Mesendoderm (in vitro differentiated cells): ENCODE measurements around the gene TRIP10.

Experiments used
- DNase-seq: peaks from one replicate; pipeline ENCODE4 v3.0.0; 2013
- H2AK5ac ChIP-seq: 2 replicates; pipeline ENCODE4 v1.6.1; 2013; ENCODE audit warnings: low read length, inconsistent platforms
- H2BK120ac ChIP-seq: 2 replicates; pipeline ENCODE4 v1.6.1; 2013; ENCODE audit warnings: low read depth, mild to moderate bottlenecking, low read length, moderate library complexity, mixed read lengths
- H2BK15ac ChIP-seq: replicated peaks from 2 replicates; pipeline ENCODE4 v1.6.1; 2013; ENCODE audit warnings: low read depth, mild to moderate bottlenecking, moderate library complexity
- H2BK5ac ChIP-seq: 2 replicates; pipeline ENCODE4 v1.6.1; 2013; ENCODE audit warnings: low read length, inconsistent platforms
- H3K18ac ChIP-seq: 2 replicates; pipeline ENCODE4 v1.6.1; 2013; ENCODE audit warnings: mild to moderate bottlenecking, low read length, mixed read lengths
- H3K23ac ChIP-seq: one replicate; pipeline ENCODE4 v1.6.1; 2013; ENCODE audit warnings: low read length
- H3K27ac ChIP-seq: 2 replicates; pipeline ENCODE4 v1.5.1; 2013; ENCODE audit warnings: low read depth, mild to moderate bottlenecking, inconsistent platforms, low read length, moderate library complexity
- H3K27me3 ChIP-seq: 2 replicates; pipeline ENCODE4 v1.6.1; 2013; ENCODE audit warnings: low read length, control low read depth, mild to moderate bottlenecking, inconsistent platforms; ENCODE audit not compliant: insufficient read depth, poor library complexity
- H3K36me3 ChIP-seq: 2 replicates; pipeline ENCODE4 v1.6.1; 2013; ENCODE audit warnings: low read length, inconsistent platforms; ENCODE audit not compliant: control insufficient read depth, insufficient read depth
- H3K4ac ChIP-seq: one replicate; pipeline ENCODE4 v1.6.1; 2013; ENCODE audit warnings: low read depth, mild to moderate bottlenecking, low read length, moderate library complexity
- H3K4me1 ChIP-seq: 2 replicates; pipeline ENCODE4 v1.6.1; 2013; ENCODE audit warnings: low read depth, low read length, inconsistent platforms; ENCODE audit not compliant: control insufficient read depth
- H3K4me2 ChIP-seq: 2 replicates; pipeline ENCODE4 v1.6.1; 2013; ENCODE audit warnings: low read length
- H3K4me3 ChIP-seq: 2 replicates; pipeline ENCODE4 v1.5.1; 2013; ENCODE audit warnings: mild to moderate bottlenecking, low read length
- H3K56ac ChIP-seq: one replicate; pipeline ENCODE4 v1.6.1; 2013; ENCODE audit warnings: low read length
- H3K79me1 ChIP-seq: 2 replicates; pipeline ENCODE4 v1.6.1; 2013; ENCODE audit warnings: low read length, inconsistent platforms
- H3K79me2 ChIP-seq: 2 replicates; pipeline ENCODE4 v1.6.1; 2013; ENCODE audit warnings: mild to moderate bottlenecking, low read length; ENCODE audit not compliant: control insufficient read depth, insufficient read depth
- H3K9ac ChIP-seq: 2 replicates; pipeline ENCODE4 v1.6.1; 2013; ENCODE audit warnings: low read length, inconsistent platforms
- H4K5ac ChIP-seq: one replicate; pipeline ENCODE4 v1.6.1; 2013; ENCODE audit warnings: low read length
- H4K8ac ChIP-seq: one replicate; pipeline ENCODE4 v1.6.1; 2013; ENCODE audit warnings: low read depth, mild to moderate bottlenecking, control low read depth, low read length, moderate library complexity
- WGBS: extraction: QIAGEN DNeasy Blood & Tissue Kit; methylation state at CpG from one replicate; pipeline ENCODE4 v1.1.7; 2013; ENCODE audit warnings: low lambda C conversion rate, missing lambda C conversion rate; ENCODE audit not compliant: insufficient coverage; ENCODE audit errors: extremely low coverage; 5-methylcytosine and 5-hydroxymethylcytosine counted together

The TRIP10 gene

DNA sequence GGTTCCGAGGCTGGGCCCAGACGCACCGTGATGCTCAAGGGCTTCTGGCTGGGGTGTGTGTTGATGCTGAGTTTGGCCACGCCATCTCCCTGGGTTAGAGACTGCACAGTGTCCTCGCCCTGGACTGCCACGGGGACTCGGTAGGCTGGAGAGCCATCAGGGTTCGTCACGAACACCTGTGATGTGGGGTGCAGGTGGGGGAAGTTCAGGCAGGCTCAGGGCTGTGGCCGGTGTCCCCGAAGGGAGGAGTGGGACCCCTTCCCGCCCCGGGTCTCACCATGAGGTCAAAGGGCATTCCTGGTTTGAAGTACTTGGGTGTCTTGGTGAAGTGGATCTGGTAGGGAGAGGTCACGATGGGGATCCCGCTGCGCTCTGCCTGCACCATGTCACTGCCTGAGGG, 27.2 kb upstream of the TRIP10 start:
- Histone ChIP-seq H4K8ac (no peak overlapping the region), H3K4me2 (no peak overlapping the region), H3K9ac (no peak overlapping the region), H3K4ac (no peak overlapping the region), H3K56ac (no peak overlapping the region), H3K79me1 (no peaks in the 10 kb centered on the region), H3K79me2 (no peaks in the 10 kb centered on the region), H2AK5ac (no peak overlapping the region), H3K27ac (no peak overlapping the region), H2BK15ac (no peak overlapping the region), H3K4me3 (no peak overlapping the region), H3K27me3 (no peaks in the 10 kb centered on the region), H3K36me3 (no peaks in the 10 kb centered on the region), H3K23ac (no peak overlapping the region), H4K5ac (no peak overlapping the region), H2BK120ac (no peak overlapping the region), H2BK5ac (no peak overlapping the region), H3K4me1 (no peaks in the 10 kb centered on the region), H3K18ac (no peak overlapping the region)
- no CpG with 5 or more reads among the region's 16 CpGs for WGBS
- no peak for DNase-seq

DNA sequence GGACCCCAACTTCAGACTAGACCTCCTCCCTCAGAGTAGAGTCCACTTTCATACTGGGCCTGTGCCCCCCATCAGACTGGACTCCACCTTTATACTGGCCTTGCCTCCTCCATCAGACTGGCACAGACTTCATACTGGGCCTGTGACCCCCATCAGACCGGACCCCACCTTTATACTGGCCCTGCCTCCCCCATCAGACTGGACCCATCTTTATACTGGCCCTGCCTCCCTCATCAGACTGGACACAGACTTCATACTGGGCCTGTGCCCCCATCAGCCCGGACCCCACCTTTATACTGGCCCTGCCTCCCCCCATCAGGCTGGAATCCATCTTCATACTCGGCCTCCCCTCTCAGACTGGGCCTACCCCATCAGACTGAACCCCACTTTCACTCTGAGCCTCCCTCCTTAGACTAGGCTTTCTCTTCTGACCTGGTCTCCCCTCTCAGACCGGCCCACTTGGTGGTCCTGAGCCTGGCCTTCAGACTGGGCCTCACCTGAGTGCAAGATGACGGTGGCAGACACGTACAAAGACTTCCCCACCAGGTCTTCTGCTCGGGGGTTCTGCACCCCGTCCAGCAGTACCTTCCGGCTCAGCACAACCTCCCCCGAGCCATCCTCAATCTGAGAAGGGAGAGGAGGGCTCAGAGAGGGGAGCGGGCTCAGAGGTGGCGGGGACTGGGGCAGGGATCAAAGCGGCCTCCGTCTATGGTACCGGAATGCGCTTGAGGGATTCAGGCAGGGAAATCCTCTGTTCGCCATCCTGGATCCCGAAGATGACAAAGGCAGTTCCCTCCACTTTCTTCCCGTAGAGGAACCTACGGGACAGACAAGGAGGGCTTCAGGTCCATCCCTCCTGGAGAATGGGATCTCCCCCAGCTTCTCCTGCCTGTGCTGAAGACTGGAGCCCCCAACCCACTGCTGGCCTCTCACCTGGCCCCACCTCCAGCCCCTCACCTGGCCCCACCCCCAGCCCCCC, 26.5 kb upstream of the TRIP10 start:
- H3K23ac ChIP-seq = no peak overlapping the region
- no peak overlapping the region for H3K4me3 ChIP-seq
- H3K27me3 ChIP-seq = no peaks in the 10 kb centered on the region
- H3K79me2 ChIP-seq = no peaks in the 10 kb centered on the region
- H3K4ac ChIP-seq = no peak overlapping the region
- WGBS = no CpG with 5 or more reads among the region's 20 CpGs
- no peak overlapping the region for H3K9ac ChIP-seq
- H3K36me3 ChIP-seq = no peaks in the 10 kb centered on the region
- no peak overlapping the region for H2AK5ac ChIP-seq
- no peak overlapping the region for H4K8ac ChIP-seq
- no peak for DNase-seq
- H3K27ac ChIP-seq = no peak overlapping the region
- peaks cover 2% of the 10 kb centered on the region for H3K79me1 ChIP-seq
- H3K4me1 ChIP-seq = no peaks in the 10 kb centered on the region
- no peak overlapping the region for H2BK5ac ChIP-seq
- no peak overlapping the region for H2BK15ac ChIP-seq
- H3K18ac ChIP-seq = no peak overlapping the region
- H3K4me2 ChIP-seq = no peak overlapping the region
- H2BK120ac ChIP-seq = no peak overlapping the region
- no peak overlapping the region for H3K56ac ChIP-seq
- no peak overlapping the region for H4K5ac ChIP-seq

DNA sequence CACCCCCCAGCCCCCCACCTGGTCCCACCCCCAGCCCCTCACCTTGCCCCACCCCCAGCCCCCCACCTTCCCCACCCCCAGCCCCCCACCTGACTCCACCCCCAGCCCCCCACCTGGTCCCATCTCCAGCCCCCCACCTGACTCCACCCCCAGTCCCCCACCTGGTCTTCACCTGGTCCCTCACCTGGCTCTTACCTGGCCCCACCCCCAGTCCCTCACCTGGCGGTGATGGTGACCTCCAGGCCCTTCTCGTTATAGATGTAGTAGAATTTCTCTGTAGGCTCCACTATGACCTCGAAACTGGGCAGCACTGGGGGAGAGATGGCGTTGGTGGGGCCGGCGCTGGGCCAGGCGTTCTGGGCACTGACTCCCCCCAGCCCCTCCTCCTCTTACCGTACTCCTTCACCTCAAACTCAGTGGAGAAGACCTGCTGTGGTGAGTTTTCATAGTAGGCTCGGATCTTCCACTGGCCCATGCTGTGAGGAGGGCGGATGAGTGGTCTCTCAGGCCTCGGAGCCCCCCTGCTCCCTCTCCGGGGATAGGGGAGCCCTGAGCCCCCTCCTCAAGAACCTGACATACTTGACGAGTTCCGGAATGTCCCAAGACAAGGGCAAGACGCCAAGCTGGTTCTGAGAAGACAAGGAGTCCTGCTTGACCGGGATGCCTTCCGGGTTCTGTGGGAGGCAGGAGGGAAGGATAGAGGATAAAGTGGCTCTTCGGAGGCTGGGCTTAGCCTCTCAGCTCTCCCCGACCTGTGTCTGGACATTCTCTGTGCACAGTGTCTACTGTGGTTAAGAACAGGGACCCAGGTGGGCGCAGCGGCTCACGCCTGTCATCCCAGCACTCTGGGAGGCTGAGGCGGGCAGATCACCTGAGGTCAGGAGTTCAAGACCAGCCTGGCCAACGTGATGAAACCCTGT, 25.4 kb upstream of the TRIP10 start:
- Histone ChIP-seq H3K36me3 (no peaks in the 10 kb centered on the region), H3K4me3 (no peak overlapping the region), H3K4me2 (no peak overlapping the region), H3K4me1 (no peaks in the 10 kb centered on the region), H3K23ac (no peak overlapping the region), H2BK120ac (no peak overlapping the region), H2BK15ac (no peak overlapping the region), H3K4ac (no peak overlapping the region), H3K18ac (no peak overlapping the region), H4K5ac (no peak overlapping the region), H3K79me1 (peaks cover 2% of the 10 kb centered on the region), H3K27me3 (no peaks in the 10 kb centered on the region), H3K27ac (no peak overlapping the region), H2AK5ac (no peak overlapping the region), H2BK5ac (no peak overlapping the region), H3K79me2 (no peaks in the 10 kb centered on the region), H3K9ac (no peak overlapping the region), H3K56ac (no peak overlapping the region), H4K8ac (no peak overlapping the region)
- WGBS = no CpG with 5 or more reads among the region's 24 CpGs
- DNase-seq = no peak

DNA sequence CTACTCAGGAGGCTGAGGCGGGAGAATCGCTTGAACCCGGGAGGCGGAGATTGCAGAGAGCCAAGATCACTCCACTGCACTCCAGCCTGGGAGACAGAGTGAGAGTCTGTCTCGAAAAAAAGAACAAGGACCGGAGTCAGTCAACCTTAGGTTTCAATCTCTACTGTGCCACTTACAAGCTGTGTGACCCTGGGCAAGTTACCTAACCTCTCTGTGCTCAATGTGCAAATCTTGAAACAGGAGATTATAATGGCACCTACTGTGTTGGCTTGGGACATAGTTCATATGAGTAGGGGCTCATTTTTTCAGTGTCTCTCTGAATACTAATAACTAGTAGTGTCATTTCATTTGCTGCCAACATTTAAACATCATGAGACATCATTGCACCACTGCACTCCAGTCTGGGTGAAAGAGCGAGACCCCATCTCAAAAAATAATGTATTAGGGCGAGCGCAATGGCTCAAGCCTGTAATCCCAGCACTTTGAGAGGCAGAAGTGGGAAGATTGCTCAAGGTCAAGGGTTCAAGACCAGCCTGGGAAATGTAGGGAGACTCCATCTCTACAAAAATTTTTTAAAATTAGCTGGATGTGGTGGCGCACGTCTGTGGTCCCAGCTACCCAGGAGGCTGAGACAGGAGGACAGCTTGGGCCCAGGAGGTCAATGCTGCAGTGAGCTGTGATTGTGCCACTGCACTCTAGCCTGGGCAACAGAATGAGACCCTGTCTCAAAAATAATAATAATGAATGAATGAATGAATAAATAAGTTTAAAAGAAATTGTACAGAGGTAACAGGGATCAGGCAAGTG, 24.5 kb upstream of the TRIP10 start:
- Histone ChIP-seq H4K5ac (no peak overlapping the region), H2BK120ac (no peak overlapping the region), H3K79me2 (no peaks in the 10 kb centered on the region), H3K4me2 (no peak overlapping the region), H3K79me1 (peaks cover 2% of the 10 kb centered on the region), H3K36me3 (no peaks in the 10 kb centered on the region), H3K56ac (no peak overlapping the region), H3K27ac (no peak overlapping the region), H3K23ac (no peak overlapping the region), H2BK15ac (no peak overlapping the region), H3K9ac (no peak overlapping the region), H2BK5ac (no peak overlapping the region), H2AK5ac (no peak overlapping the region), H3K4ac (no peak overlapping the region), H3K18ac (no peak overlapping the region), H3K27me3 (no peaks in the 10 kb centered on the region), H3K4me3 (no peak overlapping the region), H3K4me1 (no peaks in the 10 kb centered on the region), H4K8ac (no peak overlapping the region)
- DNase-seq = no peak
- WGBS = no CpG with 5 or more reads among the region's 11 CpGs

DNA sequence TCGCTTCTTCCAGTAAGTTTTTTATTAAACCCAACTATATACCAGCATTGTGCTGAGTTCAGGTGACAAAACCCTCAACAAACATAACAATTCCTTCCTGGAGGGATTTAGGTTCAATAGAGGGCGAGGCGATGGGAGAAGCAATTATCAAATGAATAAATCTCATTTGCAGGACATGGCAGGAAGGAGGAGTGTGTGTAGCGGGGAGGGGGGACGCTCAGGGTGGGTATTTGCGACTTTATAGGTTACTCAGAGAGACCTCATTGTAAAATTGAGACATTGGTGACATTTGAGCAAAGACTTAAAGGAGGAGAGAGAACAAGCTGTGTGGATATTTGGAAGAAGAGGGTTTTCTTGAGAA, 22.9 kb upstream of the TRIP10 start:
- Histone ChIP-seq H3K4me3 (no peak overlapping the region), H2BK5ac (no peak overlapping the region), H3K79me1 (peaks cover 2% of the 10 kb centered on the region), H3K36me3 (no peaks in the 10 kb centered on the region), H3K4me1 (no peaks in the 10 kb centered on the region), H2BK15ac (no peak overlapping the region), H3K27me3 (no peaks in the 10 kb centered on the region), H3K27ac (no peak overlapping the region), H4K5ac (no peak overlapping the region), H3K4ac (no peak overlapping the region), H3K79me2 (no peaks in the 10 kb centered on the region), H3K4me2 (no peak overlapping the region), H2AK5ac (no peak overlapping the region), H3K18ac (no peak overlapping the region), H4K8ac (no peak overlapping the region), H2BK120ac (no peak overlapping the region), H3K9ac (no peak overlapping the region), H3K23ac (no peak overlapping the region), H3K56ac (no peak overlapping the region)
- no peak for DNase-seq
- WGBS = no CpG with 5 or more reads among the region's 6 CpGs
